NCI-H460 (cell line): ENCODE results near the gene MARK2. TPM values are rescaled to one million over a fixed set of nuclear protein-coding genes. Genes with fewer than 3 reads are reported as not detected.

Experiments
- DNase-seq: peaks from one replicate; pipeline ENCODE4 v3.0.0-alpha.2; 2016; ENCODE audit warnings: low read depth; ENCODE audit errors: extremely low read depth
- total RNA-seq: library from RNA; depleted of rRNA; stranded (reverse); fragments of >200 nt; shearing (Covaris generic); gene quantifications from 2 replicates; pipeline ENCODE4 v1.2.3, GENCODE V29; 2014

The MARK2 gene
- total RNA-seq, 1 experiment from 2014 or later: 22.3 TPM

- DNase-seq: no peak
These were observed 67.7 kb downstream of the MARK2 start for GRCh38 chr11:63906585-63906984.

GRCh38 chr11:63907063-63907462 is 68.2 kb downstream of the MARK2 start:
- no peak for DNase-seq

GRCh38 chr11:63907808-63908530 is 69.1 kb downstream of the MARK2 start:
- DNase-seq: no peak

- DNase-seq: no peak
These were observed 69.9 kb downstream of the MARK2 start for GRCh38 chr11:63908631-63909401.

- DNase-seq: no peak
These were observed 70.9 kb downstream of the MARK2 start for GRCh38 chr11:63909591-63910506.

GRCh38 chr11:63910675-63911074 is 71.8 kb downstream of the MARK2 start:
- no peak for DNase-seq

- no peak for DNase-seq
These were observed 72.5 kb downstream of the MARK2 start for GRCh38 chr11:63911440-63911839.

- no peak for DNase-seq
These were observed 73.0 kb downstream of the MARK2 start for GRCh38 chr11:63911876-63912275.

- no peak for DNase-seq
These were observed 73.8 kb downstream of the MARK2 start for GRCh38 chr11:63912678-63913077.

GRCh38 chr11:63913866-63914830 is 75.2 kb downstream of the MARK2 start:
- DNase-seq: no peak

- no peak for DNase-seq
These were observed 76.2 kb downstream of the MARK2 start for GRCh38 chr11:63914896-63915691.

GRCh38 chr11:63915961-63916836 is 77.3 kb downstream of the MARK2 start:
- DNase-seq: no peak

GRCh38 chr11:63916837-63917691 is 78.2 kb downstream of the MARK2 start, which contains the start of gene RCOR2:
Gene RCOR2, minus strand, starts transcription at chr11:63917164. Its CDS starts 708 bp downstream, at chr11:63916456.
- peak; percentile 64 for DNase-seq

- DNase-seq: peak; percentile 47
These were observed 79.0 kb downstream of the MARK2 start for GRCh38 chr11:63917692-63918506.

- DNase-seq: no peak
These were observed 79.7 kb downstream of the MARK2 start for GRCh38 chr11:63918507-63919191.
